Neural cell (in vitro differentiated cells): Measurements from ENCODE around the gene PLXNA2. TPM values are rescaled to one million over a fixed set of nuclear protein-coding genes. Genes with fewer than 3 reads are reported as not detected.

Experiments
- H2AFZ ChIP-seq: fragments of 200-600, 300-800 bp; sonication (generic), shearing (Covaris generic); 2 replicates; pipeline ENCODE4 v1.6.0; 2014; ENCODE audit warnings: low read depth, mild to moderate bottlenecking, antibody characterized with exemption, low read length, moderate library complexity
- H3F3A ChIP-seq: fragments of 200-600 bp; shearing (Covaris generic); 2 replicates; pipeline ENCODE4 v1.6.1; 2016; ENCODE audit warnings: mild to moderate bottlenecking, moderate library complexity, mixed read lengths, antibody characterized with exemption, low read length; ENCODE audit not compliant: insufficient read depth, poor library complexity, severe bottlenecking
- H3K27ac ChIP-seq: fragments of 200-600, 300-800 bp; sonication (generic), shearing (Covaris generic); 2 replicates; pipeline ENCODE4 v1.5.1; 2014; ENCODE audit warnings: mild to moderate bottlenecking, low read length, moderate library complexity
- H3K27me3 ChIP-seq: fragments of 300-800, 200-600 bp; sonication (generic), shearing (Covaris generic); 2 replicates; pipeline ENCODE4 v1.6.0; 2014; ENCODE audit warnings: mild to moderate bottlenecking, low read depth, low read length, moderate library complexity; ENCODE audit not compliant: insufficient read depth
- H3K36me3 ChIP-seq: fragments of 300-800, 200-600 bp; sonication (generic), shearing (Covaris generic); 2 replicates; pipeline ENCODE4 v1.5.1; 2014; ENCODE audit warnings: mild to moderate bottlenecking, antibody characterized with exemption, low read length, moderate library complexity; ENCODE audit not compliant: insufficient read depth
- H3K4me2 ChIP-seq: fragments of 300-800, 200-600 bp; sonication (generic), shearing (Covaris generic); 2 replicates; pipeline ENCODE4 v1.6.0; 2014; ENCODE audit warnings: mild to moderate bottlenecking, low read length
- H3K4me3 ChIP-seq: fragments of 300-800, 200-600 bp; sonication (generic), shearing (Covaris generic); 2 replicates; pipeline ENCODE4 v1.5.1; 2014; ENCODE audit warnings: mild to moderate bottlenecking, low read length, moderate library complexity
- H3K79me2 ChIP-seq: fragments of 200-600 bp; shearing (Covaris generic); replicated peaks from 2 replicates; pipeline ENCODE4 v1.6.0; 2014; ENCODE audit warnings: mild to moderate bottlenecking, low read length, moderate library complexity; ENCODE audit not compliant: insufficient read depth
- H3K9ac ChIP-seq: fragments of 300-800, 200-600 bp; sonication (generic), shearing (Covaris generic); 2 replicates; pipeline ENCODE4 v1.6.1; 2016; ENCODE audit warnings: mild to moderate bottlenecking, low read length, mixed read lengths
- H3K9me2 ChIP-seq: fragments of 200-600 bp; shearing (Covaris generic); 2 replicates; pipeline ENCODE4 v1.6.1; 2016; ENCODE audit warnings: mild to moderate bottlenecking, low read length, mixed read lengths; ENCODE audit not compliant: insufficient read depth
- H3K9me3 ChIP-seq: fragments of 200-600, 300-800 bp; sonication (generic), shearing (Covaris generic); 2 replicates; pipeline ENCODE4 v1.6.1; 2016; ENCODE audit warnings: mild to moderate bottlenecking, mixed run types, low read length, moderate library complexity, mixed read lengths
- H4K20me1 ChIP-seq: fragments of 200-600 bp; shearing (Covaris generic); 2 replicates; pipeline ENCODE4 v1.6.1; 2016; ENCODE audit warnings: mild to moderate bottlenecking, mixed run types; ENCODE audit not compliant: insufficient read depth
- EP300 ChIP-seq: fragments of 450-650 bp; conservative IDR thresholded peaks from 2 replicates; pipeline ENCODE4 v1.6.1; 2014; ENCODE audit warnings: antibody characterized with exemption, mild to moderate bottlenecking, moderate library complexity; ENCODE audit not compliant: poor library complexity, severe bottlenecking
- EZH2 ChIP-seq: fragments of 200-600, 300-800 bp; shearing (Covaris generic), sonication (generic); IDR thresholded peaks from 2 replicates; pipeline ENCODE4 v1.6.1; 2014; ENCODE audit warnings: antibody characterized with exemption, low read length, borderline replicate concordance, mild to moderate bottlenecking; ENCODE audit not compliant: insufficient read depth, poor library complexity, severe bottlenecking
- MXI1 ChIP-seq: fragments of 450-650 bp; conservative IDR thresholded peaks from 2 replicates; pipeline ENCODE4 v1.6.1; 2014; ENCODE audit warnings: antibody characterized with exemption, mild to moderate bottlenecking; ENCODE audit not compliant: poor library complexity, severe bottlenecking
- POLR2AphosphoS5 ChIP-seq: IDR thresholded peaks from 2 replicates; pipeline ENCODE4 v1.6.1; 2012
- RAD21 ChIP-seq: fragments of 450-650 bp; conservative IDR thresholded peaks from 2 replicates; pipeline ENCODE4 v1.6.1; 2014; ENCODE audit warnings: antibody characterized with exemption, mild to moderate bottlenecking, moderate library complexity
- REST ChIP-seq: IDR thresholded peaks from 2 replicates; pipeline ENCODE4 v1.6.1; 2012; ENCODE audit warnings: borderline replicate concordance
- SMC3 ChIP-seq: fragments of 450-650 bp; conservative IDR thresholded peaks from 2 replicates; pipeline ENCODE4 v1.6.1; 2014; ENCODE audit warnings: antibody characterized with exemption, mild to moderate bottlenecking, moderate library complexity; ENCODE audit not compliant: poor library complexity
- TAF1 ChIP-seq: IDR thresholded peaks from 2 replicates; pipeline ENCODE4 v1.6.1; 2012; ENCODE audit warnings: low read depth
- polyA plus RNA-seq: library from polyadenylated mRNA; depleted of rRNA; stranded (reverse); fragments of >200 nt; gene quantifications from 2 replicates; pipeline ENCODE4 v1.2.3, GENCODE V29; 2014
- TF ChIP-seq, protein P1 (sequence below): fragments of 450-650 bp; IDR thresholded peaks from 2 replicates; pipeline ENCODE4 v1.5.1; 2014; ENCODE audit warnings: antibody characterized with exemption, mild to moderate bottlenecking, moderate library complexity; ENCODE audit not compliant: poor library complexity, severe bottlenecking

Gene PLXNA2
- polyA plus RNA-seq, 1 donor from 2014 or later = 30.6 TPM

GRCh38 chr1:208010487-208011071 lies 233.6 kb downstream of the PLXNA2 start:
- no peaks in the 10 kb centered on the region for H3K36me3 ChIP-seq
- H3F3A ChIP-seq = no peaks in the 10 kb centered on the region
- H4K20me1 ChIP-seq = no peaks in the 10 kb centered on the region
- H3K9ac ChIP-seq = no peak overlapping the region
- no peaks in the 10 kb centered on the region for H3K9me3 ChIP-seq
- no peak overlapping the region for H3K4me3 ChIP-seq
- H3K9me2 ChIP-seq = no peaks in the 10 kb centered on the region
- H2AFZ ChIP-seq = no peak overlapping the region
- TF ChIP-seq RAD21 = no peak
- no peaks in the 10 kb centered on the region for H3K27me3 ChIP-seq
- no peak overlapping the region for H3K4me2 ChIP-seq
- H3K27ac ChIP-seq = no peak overlapping the region
- H3K79me2 ChIP-seq = no peaks in the 10 kb centered on the region

GRCh38 chr1:208009706-208010444 lies 234.3 kb downstream of the PLXNA2 start:
- no peaks in the 10 kb centered on the region for H3K9me2 ChIP-seq
- H3K9me3 ChIP-seq = no peaks in the 10 kb centered on the region
- no peaks in the 10 kb centered on the region for H3K27me3 ChIP-seq
- H3K36me3 ChIP-seq = no peaks in the 10 kb centered on the region
- H3K9ac ChIP-seq = no peak overlapping the region
- TF ChIP-seq RAD21 (no peak), EP300 (no peak), SMC3 (no peak), REST (no peak), TAF1 (no peak), POLR2AphosphoS5 (no peak), MXI1 (no peak), EZH2 (no peak)
- TF ChIP-seq, protein P1, sequence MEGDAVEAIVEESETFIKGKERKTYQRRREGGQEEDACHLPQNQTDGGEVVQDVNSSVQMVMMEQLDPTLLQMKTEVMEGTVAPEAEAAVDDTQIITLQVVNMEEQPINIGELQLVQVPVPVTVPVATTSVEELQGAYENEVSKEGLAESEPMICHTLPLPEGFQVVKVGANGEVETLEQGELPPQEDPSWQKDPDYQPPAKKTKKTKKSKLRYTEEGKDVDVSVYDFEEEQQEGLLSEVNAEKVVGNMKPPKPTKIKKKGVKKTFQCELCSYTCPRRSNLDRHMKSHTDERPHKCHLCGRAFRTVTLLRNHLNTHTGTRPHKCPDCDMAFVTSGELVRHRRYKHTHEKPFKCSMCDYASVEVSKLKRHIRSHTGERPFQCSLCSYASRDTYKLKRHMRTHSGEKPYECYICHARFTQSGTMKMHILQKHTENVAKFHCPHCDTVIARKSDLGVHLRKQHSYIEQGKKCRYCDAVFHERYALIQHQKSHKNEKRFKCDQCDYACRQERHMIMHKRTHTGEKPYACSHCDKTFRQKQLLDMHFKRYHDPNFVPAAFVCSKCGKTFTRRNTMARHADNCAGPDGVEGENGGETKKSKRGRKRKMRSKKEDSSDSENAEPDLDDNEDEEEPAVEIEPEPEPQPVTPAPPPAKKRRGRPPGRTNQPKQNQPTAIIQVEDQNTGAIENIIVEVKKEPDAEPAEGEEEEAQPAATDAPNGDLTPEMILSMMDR = no peak
- H3K4me2 ChIP-seq = no peak overlapping the region
- H2AFZ ChIP-seq = no peak overlapping the region
- H3K27ac ChIP-seq = no peak overlapping the region
- no peaks in the 10 kb centered on the region for H4K20me1 ChIP-seq
- no peaks in the 10 kb centered on the region for H3F3A ChIP-seq
- no peak overlapping the region for H3K4me3 ChIP-seq
- H3K79me2 ChIP-seq = no peaks in the 10 kb centered on the region
